Measurements from ENCODE around the gene PFDN6.

- TF ChIP-seq, protein P1, sequence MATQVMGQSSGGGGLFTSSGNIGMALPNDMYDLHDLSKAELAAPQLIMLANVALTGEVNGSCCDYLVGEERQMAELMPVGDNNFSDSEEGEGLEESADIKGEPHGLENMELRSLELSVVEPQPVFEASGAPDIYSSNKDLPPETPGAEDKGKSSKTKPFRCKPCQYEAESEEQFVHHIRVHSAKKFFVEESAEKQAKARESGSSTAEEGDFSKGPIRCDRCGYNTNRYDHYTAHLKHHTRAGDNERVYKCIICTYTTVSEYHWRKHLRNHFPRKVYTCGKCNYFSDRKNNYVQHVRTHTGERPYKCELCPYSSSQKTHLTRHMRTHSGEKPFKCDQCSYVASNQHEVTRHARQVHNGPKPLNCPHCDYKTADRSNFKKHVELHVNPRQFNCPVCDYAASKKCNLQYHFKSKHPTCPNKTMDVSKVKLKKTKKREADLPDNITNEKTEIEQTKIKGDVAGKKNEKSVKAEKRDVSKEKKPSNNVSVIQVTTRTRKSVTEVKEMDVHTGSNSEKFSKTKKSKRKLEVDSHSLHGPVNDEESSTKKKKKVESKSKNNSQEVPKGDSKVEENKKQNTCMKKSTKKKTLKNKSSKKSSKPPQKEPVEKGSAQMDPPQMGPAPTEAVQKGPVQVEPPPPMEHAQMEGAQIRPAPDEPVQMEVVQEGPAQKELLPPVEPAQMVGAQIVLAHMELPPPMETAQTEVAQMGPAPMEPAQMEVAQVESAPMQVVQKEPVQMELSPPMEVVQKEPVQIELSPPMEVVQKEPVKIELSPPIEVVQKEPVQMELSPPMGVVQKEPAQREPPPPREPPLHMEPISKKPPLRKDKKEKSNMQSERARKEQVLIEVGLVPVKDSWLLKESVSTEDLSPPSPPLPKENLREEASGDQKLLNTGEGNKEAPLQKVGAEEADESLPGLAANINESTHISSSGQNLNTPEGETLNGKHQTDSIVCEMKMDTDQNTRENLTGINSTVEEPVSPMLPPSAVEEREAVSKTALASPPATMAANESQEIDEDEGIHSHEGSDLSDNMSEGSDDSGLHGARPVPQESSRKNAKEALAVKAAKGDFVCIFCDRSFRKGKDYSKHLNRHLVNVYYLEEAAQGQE (IDR thresholded peaks at IDR 0.05; ENCODE audit: low read depth), result no peak
- TF ChIP-seq RAD21 (IDR thresholded peaks at IDR 0.05; ENCODE audit: low read depth), result no peak
- no peak for TF ChIP-seq EGR1 (IDR thresholded peaks at IDR 0.05)
- TF ChIP-seq EP300 (IDR thresholded peaks at IDR 0.05; ENCODE audit: borderline replicate concordance), result no peak
Observed at GRCh38 chr6:33294086-33294823, 4.9 kb downstream of the PFDN6 start.

Data from Ishikawa (cell line).